ES-I3 (cell line): Measurements from ENCODE around the gene GLTP.
"Not testable (repeated sequence)": the region's sequence is repeated elsewhere in the genome, so short reads cannot be mapped to it uniquely, and the experiment has no call there.

Source experiments
- H3K36me3 ChIP-seq: 2 replicates; pipeline ENCODE4 v1.6.1; 2013; ENCODE audit warnings: mild to moderate bottlenecking, low read length, control low read depth, moderate library complexity; ENCODE audit not compliant: insufficient read depth
- H3K4me1 ChIP-seq: 2 replicates; pipeline ENCODE4 v1.6.1; 2013; ENCODE audit warnings: mild to moderate bottlenecking, control low read depth, low read length; ENCODE audit not compliant: insufficient read depth
- H3K9ac ChIP-seq: 2 replicates; pipeline ENCODE4 v1.6.1; 2013; ENCODE audit warnings: low read depth, mild to moderate bottlenecking, low read length, moderate library complexity
- H3K9me3 ChIP-seq: 2 replicates; pipeline ENCODE4 v1.6.1; 2013; ENCODE audit warnings: mild to moderate bottlenecking, low read length, moderate library complexity; ENCODE audit not compliant: control insufficient read depth, insufficient read depth

GLTP gene

DNA sequence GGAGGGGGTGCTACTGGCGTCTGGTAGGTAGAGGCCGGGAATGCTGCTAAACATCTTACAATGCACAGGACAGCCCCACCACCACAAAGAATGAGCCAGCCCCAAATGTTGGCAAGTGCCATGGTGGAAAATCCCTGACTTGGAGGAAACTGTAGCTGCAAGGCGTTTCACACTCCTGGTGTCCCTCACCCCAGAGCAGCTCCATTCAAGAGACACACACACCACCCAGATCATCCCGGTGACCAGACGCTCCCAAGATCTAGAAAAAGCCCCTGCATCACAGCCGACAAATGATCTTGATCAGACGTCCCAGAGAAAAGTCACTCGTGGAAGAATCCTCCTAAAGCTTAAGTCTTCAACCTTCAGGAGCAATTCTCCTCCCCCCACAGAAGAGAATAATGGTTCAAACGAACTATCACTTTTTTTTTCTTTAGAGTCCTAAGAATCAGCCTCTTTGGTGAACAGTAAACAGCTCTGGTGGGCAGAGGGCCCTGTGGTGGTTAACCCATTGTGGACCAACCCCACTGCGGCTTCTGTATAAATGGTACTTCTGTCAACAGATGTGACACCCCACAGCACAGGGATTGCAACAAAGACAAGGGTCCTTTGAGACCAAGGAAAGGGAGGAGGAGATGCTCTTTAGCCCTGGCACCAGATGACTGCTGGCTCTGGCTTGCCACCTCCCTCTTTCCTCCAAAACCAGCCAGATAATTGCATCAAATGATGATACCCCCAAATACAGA, 2.7 kb downstream of the GLTP start:
- H3K4me1 ChIP-seq: peaks cover 28% of the 10 kb centered on the region; the same call in 1 of the 2 replicates
- H3K36me3 ChIP-seq: no peaks in the 10 kb centered on the region
- no peak overlapping the region for H3K9ac ChIP-seq

DNA sequence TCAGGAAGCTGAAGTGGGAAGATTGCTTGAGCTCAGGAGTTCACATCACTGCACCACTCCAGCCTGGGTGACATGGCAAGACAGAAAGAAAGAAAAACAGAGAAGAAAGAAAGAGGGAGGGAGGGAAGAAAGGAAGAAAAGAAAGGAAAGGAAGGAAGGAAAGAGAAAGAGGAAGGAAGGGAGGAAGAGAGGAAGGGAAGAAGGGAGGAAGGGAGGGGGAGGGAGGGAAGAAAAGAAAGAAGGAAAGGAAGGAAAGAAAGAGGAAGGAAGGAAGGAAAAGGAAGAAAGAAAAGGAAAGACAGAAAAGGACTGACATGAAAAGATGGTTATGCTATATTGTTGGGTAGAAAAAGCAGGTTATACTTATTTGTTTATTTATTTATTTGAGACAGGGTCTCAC, 3.9 kb downstream of the GLTP start:
- peaks cover 24% of the 10 kb centered on the region for H3K4me1 ChIP-seq
- H3K36me3 ChIP-seq: no peaks in the 10 kb centered on the region
- no peaks in the 10 kb centered on the region for H3K9me3 ChIP-seq
- H3K9ac ChIP-seq: no peak overlapping the region

More for the DNA sequence above, 2.7 kb downstream of the GLTP start:
- H3K9me3 ChIP-seq: no peaks in the 10 kb centered on the region

GRCh38 chr12:109875572-109876131, 4.7 kb downstream of the GLTP start:
- Histone ChIP-seq H3K9ac (no peak overlapping the region), H3K36me3 (no peaks in the 10 kb centered on the region), H3K9me3 (no peaks in the 10 kb centered on the region), H3K4me1 (peaks cover 27% of the 10 kb centered on the region)

- Histone ChIP-seq H3K9me3 (no peaks in the 10 kb centered on the region), H3K36me3 (no peaks in the 10 kb centered on the region), H3K4me1 (peaks cover 22% of the 10 kb centered on the region), H3K9ac (no peak overlapping the region)
Observed at GRCh38 chr12:109873653-109874052, 6.7 kb downstream of the GLTP start.

GRCh38 chr12:109871668-109872314, 8.6 kb downstream of the GLTP start:
- no peaks in the 10 kb centered on the region for H3K36me3 ChIP-seq
- no peak overlapping the region for H3K9ac ChIP-seq
- peaks cover 9% of the 10 kb centered on the region for H3K4me1 ChIP-seq

DNA sequence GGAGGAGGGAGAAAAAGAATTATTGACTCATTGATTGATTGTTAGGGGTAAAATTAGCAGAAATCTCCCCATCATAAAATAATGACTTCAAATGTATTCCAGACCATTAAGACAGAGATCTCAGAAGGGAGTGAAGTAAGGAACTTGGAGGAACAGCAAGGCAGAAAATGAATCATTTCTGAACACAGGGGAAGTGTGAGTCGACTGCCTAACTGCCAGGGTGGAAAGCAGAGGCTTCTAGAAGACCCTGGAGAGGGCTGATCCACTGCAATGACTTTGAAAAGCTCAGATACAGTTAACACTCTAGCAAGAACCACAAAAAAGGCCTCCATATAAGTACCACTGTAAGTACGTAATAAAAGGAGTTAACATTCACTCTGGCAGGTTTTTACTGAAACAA, 9.7 kb downstream of the GLTP start:
- H3K4me1 ChIP-seq: peaks cover 9% of the 10 kb centered on the region
- no peak overlapping the region for H3K9ac ChIP-seq
- no peaks in the 10 kb centered on the region for H3K9me3 ChIP-seq
- H3K36me3 ChIP-seq: no peaks in the 10 kb centered on the region

More at GRCh38 chr12:109871668-109872314, 8.6 kb downstream of the GLTP start:
- H3K9me3 ChIP-seq: no peaks in the 10 kb centered on the region

GRCh38 chr12:109868182-109869051, 11.9 kb downstream of the GLTP start:
- Histone ChIP-seq H3K9ac (no peak overlapping the region), H3K9me3 (no peaks in the 10 kb centered on the region), H3K4me1 (peaks cover 14% of the 10 kb centered on the region), H3K36me3 (no peaks in the 10 kb centered on the region)

GRCh38 chr12:109864916-109865315, 15.4 kb downstream of the GLTP start:
- H3K4me1 ChIP-seq: peaks cover 5% of the 10 kb centered on the region; the same call in 1 of the 2 replicates
- no peaks in the 10 kb centered on the region for H3K9me3 ChIP-seq
- H3K9ac ChIP-seq: no peak overlapping the region
- H3K36me3 ChIP-seq: no peaks in the 10 kb centered on the region

- peaks cover 5% of the 10 kb centered on the region; the same call in 1 of the 2 replicates for H3K4me1 ChIP-seq
- H3K9ac ChIP-seq: no peak overlapping the region
- H3K36me3 ChIP-seq: no peaks in the 10 kb centered on the region
- no peaks in the 10 kb centered on the region for H3K9me3 ChIP-seq
Observed at GRCh38 chr12:109863847-109864712, 16.3 kb downstream of the GLTP start.

DNA sequence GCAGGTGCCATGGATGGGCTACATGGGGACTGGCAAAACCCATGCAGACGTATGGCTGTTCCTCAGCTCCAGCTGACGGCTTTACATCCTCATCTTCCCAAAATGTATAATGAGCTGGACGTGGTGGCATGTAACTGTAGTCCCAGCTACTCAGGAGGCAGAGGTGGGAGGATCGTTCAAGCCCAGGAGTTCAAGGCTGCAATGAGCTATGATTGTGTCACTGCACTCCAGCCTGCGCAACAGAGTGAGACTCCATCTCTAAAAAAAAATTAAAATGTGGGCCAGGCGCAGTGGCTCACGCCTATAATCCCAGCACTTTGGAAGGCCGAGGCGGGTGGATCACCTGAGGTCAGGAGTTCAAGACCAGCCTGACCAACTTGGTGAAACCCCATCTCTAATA, 17.9 kb downstream of the GLTP start:
- H3K36me3 ChIP-seq, H3K9me3 ChIP-seq, H3K9ac ChIP-seq, H3K4me1 ChIP-seq: not testable (repeated sequence)

DNA sequence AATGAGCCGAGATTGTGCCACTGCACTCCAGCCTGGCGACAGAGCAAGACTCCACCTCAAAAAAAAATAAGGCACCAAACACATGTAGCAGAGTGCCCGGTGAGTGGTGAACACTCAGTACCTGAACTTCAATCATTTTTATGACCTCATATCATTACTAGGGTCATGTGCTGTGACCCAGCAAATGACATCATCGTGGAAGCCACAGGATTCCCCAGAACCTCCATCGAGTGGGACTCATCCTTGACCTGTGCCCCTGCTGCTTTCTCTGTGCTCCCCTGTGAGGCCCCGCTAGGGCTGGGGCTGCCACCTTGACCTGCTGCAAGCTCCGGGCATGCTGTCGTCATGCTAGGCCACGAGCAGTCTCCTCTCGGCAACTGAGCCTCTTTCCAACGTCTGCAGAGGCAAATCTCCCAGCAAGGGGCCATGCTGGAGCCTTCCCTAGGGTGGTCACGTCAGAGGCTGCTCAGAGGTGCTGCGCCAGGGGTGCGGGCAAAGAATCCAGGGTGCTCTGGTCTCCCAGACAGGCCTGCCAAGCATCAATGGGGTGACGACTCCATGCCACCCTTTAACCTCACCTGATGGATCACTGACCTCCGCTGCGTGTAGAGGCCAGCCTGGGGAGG, 18.5 kb downstream of the GLTP start:
- H3K36me3 ChIP-seq: no peaks in the 10 kb centered on the region
- H3K9ac ChIP-seq: no peak overlapping the region
- H3K4me1 ChIP-seq: peaks cover 5% of the 10 kb centered on the region; the same call in 1 of the 2 replicates
- H3K9me3 ChIP-seq: no peaks in the 10 kb centered on the region

- Histone ChIP-seq H3K36me3 (no peaks in the 10 kb centered on the region), H3K4me1 (peaks cover 5% of the 10 kb centered on the region; the same call in 1 of the 2 replicates), H3K9me3 (no peaks in the 10 kb centered on the region), H3K9ac (no peak overlapping the region)
Observed at GRCh38 chr12:109860977-109861376, 19.4 kb downstream of the GLTP start.

- H3K9me3 ChIP-seq: no peaks in the 10 kb centered on the region
- no peaks in the 10 kb centered on the region; the same call in 1 of the 2 replicates for H3K36me3 ChIP-seq
- no peaks in the 10 kb centered on the region for H3K4me1 ChIP-seq
- H3K9ac ChIP-seq: no peak overlapping the region
Observed at GRCh38 chr12:109858764-109859163, 21.6 kb downstream of the GLTP start.
